Endodermal cell (in vitro differentiated cells): Measurements from ENCODE around the gene TMEM131L. TPM values are rescaled to one million over a fixed set of nuclear protein-coding genes. Genes with fewer than 3 reads are reported as not detected.

ENCODE experiments used
- DNase-seq: peaks from one replicate; pipeline ENCODE4 v3.0.0-alpha.2; 2017
- H3K27ac ChIP-seq: 2 replicates; pipeline ENCODE4 v1.5.1; 2013; ENCODE audit warnings: mild to moderate bottlenecking, low read depth, low read length, moderate library complexity
- H3K27me3 ChIP-seq: 2 replicates; pipeline ENCODE4 v1.6.1; 2013; ENCODE audit warnings: mild to moderate bottlenecking, low read length, moderate library complexity; ENCODE audit not compliant: insufficient read depth, control insufficient read depth, poor library complexity, severe bottlenecking
- H3K36me3 ChIP-seq: 2 replicates; pipeline ENCODE4 v1.7.0; 2013; ENCODE audit warnings: mild to moderate bottlenecking, low read length, moderate library complexity; ENCODE audit not compliant: control insufficient read depth, insufficient read depth
- H3K4me1 ChIP-seq: one replicate; pipeline ENCODE4 v1.7.0; 2013; ENCODE audit warnings: low read length; ENCODE audit not compliant: control insufficient read depth, insufficient read depth
- H3K4me3 ChIP-seq: 2 replicates; pipeline ENCODE4 v1.5.1; 2013; ENCODE audit warnings: mild to moderate bottlenecking, low read length, moderate library complexity
- H3K9ac ChIP-seq: 2 replicates; pipeline ENCODE4 v1.6.1; 2013; ENCODE audit warnings: mild to moderate bottlenecking, low read length, moderate library complexity; ENCODE audit not compliant: poor library complexity, severe bottlenecking; ENCODE audit errors: extremely low read depth
- H3K9me3 ChIP-seq: 2 replicates; pipeline ENCODE4 v1.6.1; 2013; ENCODE audit warnings: mild to moderate bottlenecking, low read length, moderate library complexity; ENCODE audit not compliant: control insufficient read depth
- H3K27ac Mint-ChIP-seq: 2 replicates; pipeline ENCODE4 v1.8.0; 2020; ENCODE audit warnings: mixed read lengths
- H3K27me3 Mint-ChIP-seq: 2 replicates; pipeline ENCODE4 v1.8.0; 2021; ENCODE audit warnings: mild to moderate bottlenecking, mixed read lengths; ENCODE audit not compliant: insufficient read depth
- H3K36me3 Mint-ChIP-seq: 2 replicates; pipeline ENCODE4 v1.8.0; 2020; ENCODE audit warnings: low read depth, mixed read lengths
- H3K4me1 Mint-ChIP-seq: 2 replicates; pipeline ENCODE4 v1.8.0; 2020; ENCODE audit warnings: mixed read lengths
- H3K4me3 Mint-ChIP-seq: 2 replicates; pipeline ENCODE4 v1.8.0; 2020; ENCODE audit warnings: mild to moderate bottlenecking, moderate library complexity, mixed read lengths
- H3K9me3 Mint-ChIP-seq: 2 replicates; pipeline ENCODE4 v1.8.0; 2020; ENCODE audit warnings: mild to moderate bottlenecking, mixed read lengths
- CTCF ChIP-seq: fragments of 200-600 bp; sonication (generic); conservative IDR thresholded peaks from 2 replicates; pipeline ENCODE4 v1.5.0; 2021; ENCODE audit warnings: antibody characterized with exemption, mild to moderate bottlenecking
- WGBS, 2 experiments: methylation state at CpG; one replicate each; pipeline versions ENCODE4 v1.1.5 to v1.1.7; 2013; ENCODE audit warnings: missing lambda C conversion rate in 2 of 2, mixed read lengths in 1 of 2; ENCODE audit not compliant: insufficient coverage in 1 of 2, insufficient read length in 1 of 2; 5-methylcytosine and 5-hydroxymethylcytosine counted together
- total RNA-seq, 2 donors: library from RNA; stranded (reverse); fragmentation: NEBNext Ultra II Directional in 1 of 2; extraction: Animal tissue kit (Norgen Biotek cat#: 25700) in 1 of 2; gene quantifications; 2 replicates in 1 of 2; 3 replicates in 1 of 2; pipeline ENCODE4 v1.2.1, GENCODE V29; 2021

TMEM131L gene
- total RNA-seq, 2 donors from 2014 or later: 6.2 to 10.8 TPM

- DNase-seq: peak; percentile 89
- H3K4me3 Mint-ChIP-seq: peak within 1 kb of the TSS; percentile 55
- Histone ChIP-seq H3K4me1 (no peaks in the 10 kb centered on the region), H3K36me3 (no peaks in the 10 kb centered on the region), H3K27me3 (peaks cover 48% of the 10 kb centered on the region), H3K27ac (no peak within 1 kb of the TSS), H3K4me3 (peak within 1 kb of the TSS; percentile 77), H3K9ac (no peak within 1 kb of the TSS), H3K9me3 (peaks cover 31% of the 10 kb centered on the region)
- H3K9me3 Mint-ChIP-seq: peaks cover 30% of the 10 kb centered on the region
- peaks cover 2% of the 10 kb centered on the region for H3K36me3 Mint-ChIP-seq
- H3K27ac Mint-ChIP-seq: no peak within 1 kb of the TSS
- no peak for TF ChIP-seq CTCF
- WGBS, 2 experiments: 1 to 2% methylated on average over 14 to 75 of the region's 75 CpGs
- H3K27me3 Mint-ChIP-seq: peaks cover 57% of the 10 kb centered on the region
- no peaks in the 10 kb centered on the region for H3K4me1 Mint-ChIP-seq
Measured at GRCh38 chr4:153684182-153684970, 218.2 kb downstream of the TMEM131L start, which contains the start of gene TLR2. TSS of gene TLR2 (plus strand) at chr4:153684280. CDS start at chr4:153702908, 18,628 bp downstream.

GRCh38 chr4:153684971-153685371, 218.8 kb downstream of the TMEM131L start:
- H3K36me3 Mint-ChIP-seq: peaks cover 2% of the 10 kb centered on the region
- Histone ChIP-seq H3K9me3 (peaks cover 31% of the 10 kb centered on the region), H3K27ac (no peak overlapping the region), H3K4me3 (peak overlapping the region; percentile 77), H3K27me3 (peaks cover 48% of the 10 kb centered on the region), H3K9ac (no peak overlapping the region), H3K36me3 (no peaks in the 10 kb centered on the region), H3K4me1 (no peaks in the 10 kb centered on the region)
- DNase-seq: no peak
- no peak for TF ChIP-seq CTCF
- H3K27ac Mint-ChIP-seq: no peak overlapping the region
- H3K4me1 Mint-ChIP-seq: no peaks in the 10 kb centered on the region
- peak overlapping the region; percentile 55 for H3K4me3 Mint-ChIP-seq
- peaks cover 53% of the 10 kb centered on the region for H3K27me3 Mint-ChIP-seq
- peaks cover 36% of the 10 kb centered on the region for H3K9me3 Mint-ChIP-seq
- 27 to 31% methylated on average over 2 to 9 of the region's 9 CpGs for WGBS, 2 experiments

Other genes starting within 250 kb of the TMEM131L start
- 10 to 100 TPM; 15.4 to 30.3 TPM for gene MND1, start 121.7 kb upstream of the TMEM131L start, total RNA-seq
- under 1 TPM; 0.53 to 0.89 TPM for gene TLR2, start 217.9 kb downstream of the TMEM131L start, total RNA-seq